Measurements from ENCODE around the gene NGLY1.

GRCh38 chr3:25817638-25818037 is 34.4 kb upstream of the NGLY1 start:
- TF ChIP-seq POLR2AphosphoS5 (IDR thresholded peaks at IDR 0.05; ENCODE audit: low read depth, low read length) = no peak
- no peak for TF ChIP-seq CTCF (IDR thresholded peaks at IDR 0.05)
- TF ChIP-seq SIN3A (IDR thresholded peaks at IDR 0.05; ENCODE audit: borderline replicate concordance, insufficient read depth, low read depth, low read length) = no peak
- TF ChIP-seq REST (IDR thresholded peaks at IDR 0.05; ENCODE audit: insufficient read depth in 1 of 2, low read depth in 2 of 2, low read length in 1 of 2) = no peak
- no peak for TF ChIP-seq TCF7L2 (IDR thresholded peaks at IDR 0.05; ENCODE audit: low read depth, low read length)

Data from Panc1 (cell line).